Peyer's patch (tissue), 4 donors: ENCODE results near the gene STRC.
"Not testable (repeated sequence)": the region's sequence is repeated elsewhere in the genome, so short reads cannot be mapped to it uniquely, and the experiment has no call there.

Experiments
- CTCF ChIP-seq, 6 experiments: fragments of 450-650 bp in 4 of 6; fragments of 200-600 bp in 2 of 6; sonication (generic) in 1 of 6; IDR thresholded peaks; one replicate each; pipeline ENCODE4 v1.5.1; 2017 to 2019; ENCODE audit warnings: antibody characterized with exemption in 6 of 6, mild to moderate bottlenecking in 3 of 6, moderate library complexity in 1 of 6
- POLR2A ChIP-seq, 2 donors: fragments of 450-650 bp; IDR thresholded peaks; one replicate each; pipeline ENCODE4 v1.5.1; 2017; ENCODE audit warnings: antibody characterized with exemption in 2 of 2, mild to moderate bottlenecking in 2 of 2, moderate library complexity in 2 of 2

- TF ChIP-seq CTCF, POLR2A (IDR thresholded peaks at IDR 0.05): not testable (repeated sequence)
Measured at GRCh38 chr15:43666177-43666576, 47.6 kb upstream of the STRC start.
